Dermis blood vessel endothelial cell (primary cell): ENCODE measurements around the gene KLHL6. TPM values are rescaled to one million over a fixed set of nuclear protein-coding genes. Genes with fewer than 3 reads are reported as not detected.
A peak's percentile ranks its signal among the peaks of the same experiment; 100 is the strongest.
"Not testable (repeated sequence)": the region's sequence is repeated elsewhere in the genome, so short reads cannot be mapped to it uniquely, and the experiment has no call there.

ENCODE experiments used
- DNase-seq: peaks from one replicate; pipeline ENCODE4 v3.0.0; 2010
- total RNA-seq: library from RNA; depleted of rRNA; stranded (reverse); fragments of >200 nt; gene quantifications from 2 replicates; pipeline ENCODE4 v1.2.3, GENCODE V29; 2014

The KLHL6 gene
- total RNA-seq, 1 donor from 2014 or later = 8.2 TPM

- DNase-seq = no peak
These were observed 71.0 kb downstream of the KLHL6 start for GRCh38 chr3:183484431-183485075.

- DNase-seq = no peak
These were observed 73.9 kb downstream of the KLHL6 start for GRCh38 chr3:183481582-183481981.

- DNase-seq = no peak
These were observed 77.0 kb downstream of the KLHL6 start for GRCh38 chr3:183478501-183478900.

- DNase-seq = no peak
These were observed 77.6 kb downstream of the KLHL6 start for GRCh38 chr3:183477801-183478456.

- not testable (repeated sequence) for DNase-seq
These were observed 79.7 kb downstream of the KLHL6 start for GRCh38 chr3:183475764-183476162.

- DNase-seq = peak; percentile 88
These were observed 80.3 kb downstream of the KLHL6 start for GRCh38 chr3:183475016-183475763.

GRCh38 chr3:183473969-183474368, 81.5 kb downstream of the KLHL6 start:
- no peak for DNase-seq

GRCh38 chr3:183472155-183472554, 83.4 kb downstream of the KLHL6 start:
- no peak for DNase-seq

GRCh38 chr3:183468424-183468823, 87.1 kb downstream of the KLHL6 start:
- no peak for DNase-seq

GRCh38 chr3:183466575-183466974, 88.9 kb downstream of the KLHL6 start:
- no peak for DNase-seq

- not testable (repeated sequence) for DNase-seq
These were observed 89.8 kb downstream of the KLHL6 start for GRCh38 chr3:183465710-183466109.

GRCh38 chr3:183464480-183464879, 91.0 kb downstream of the KLHL6 start:
- DNase-seq = no peak

- DNase-seq = peak; percentile 57
These were observed 95.1 kb downstream of the KLHL6 start for GRCh38 chr3:183460081-183461055.

GRCh38 chr3:183455089-183455488, 100.4 kb downstream of the KLHL6 start:
- peak; percentile 73 for DNase-seq

GRCh38 chr3:183454064-183454463, 101.4 kb downstream of the KLHL6 start:
- no peak for DNase-seq

- no peak for DNase-seq
These were observed 105.7 kb downstream of the KLHL6 start for GRCh38 chr3:183449791-183450190.

GRCh38 chr3:183449391-183449790, 106.1 kb downstream of the KLHL6 start:
- DNase-seq = peak; percentile 76

GRCh38 chr3:183448369-183449128, 107.0 kb downstream of the KLHL6 start:
- no peak for DNase-seq

GRCh38 chr3:183447206-183448001, 108.1 kb downstream of the KLHL6 start:
- DNase-seq = peak; percentile 95

- no peak for DNase-seq
These were observed 108.7 kb downstream of the KLHL6 start for GRCh38 chr3:183446838-183447205.

GRCh38 chr3:183444748-183445147, 110.8 kb downstream of the KLHL6 start:
- DNase-seq = no peak
